HG02970 (cell line): ENCODE results near the gene KIAA2012.

Source experiments
- ATAC-seq: cut with Tn5 transposase; IDR thresholded peaks from one replicate; pipeline ENCODE4 v1.9.1; 2021; ENCODE audit warnings: mild to moderate bottlenecking, moderate library complexity, moderate number of reproducible peaks; ENCODE audit not compliant: unreplicated experiment, low FRiP score

KIAA2012 gene

GRCh38 chr2:202071107-202071506 is 1.9 kb upstream of the KIAA2012 start:
- ATAC-seq, result no peak

- no peak for ATAC-seq
Measured at GRCh38 chr2:202072226-202072625, 829 bp upstream of the KIAA2012 start.

DNA sequence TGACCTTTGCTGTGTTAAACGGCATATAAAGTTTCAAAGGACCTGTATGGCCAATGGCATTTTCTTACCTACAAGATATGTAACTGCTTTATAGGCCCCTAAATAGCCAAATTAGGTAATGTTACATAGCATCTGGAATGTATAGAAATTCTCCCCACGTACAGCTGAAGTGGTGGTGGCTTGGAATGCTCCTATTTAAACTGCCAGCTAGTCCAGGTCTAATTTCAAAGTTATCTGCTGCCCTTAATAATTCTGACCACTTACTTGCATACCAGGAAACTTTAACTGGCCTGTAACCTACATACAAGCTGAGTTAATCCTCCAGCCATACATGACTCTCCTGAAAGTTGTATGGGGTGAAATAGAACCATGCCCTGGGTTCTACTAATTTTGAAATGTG is 1.3 kb downstream of the KIAA2012 start:
- ATAC-seq, result no peak

DNA sequence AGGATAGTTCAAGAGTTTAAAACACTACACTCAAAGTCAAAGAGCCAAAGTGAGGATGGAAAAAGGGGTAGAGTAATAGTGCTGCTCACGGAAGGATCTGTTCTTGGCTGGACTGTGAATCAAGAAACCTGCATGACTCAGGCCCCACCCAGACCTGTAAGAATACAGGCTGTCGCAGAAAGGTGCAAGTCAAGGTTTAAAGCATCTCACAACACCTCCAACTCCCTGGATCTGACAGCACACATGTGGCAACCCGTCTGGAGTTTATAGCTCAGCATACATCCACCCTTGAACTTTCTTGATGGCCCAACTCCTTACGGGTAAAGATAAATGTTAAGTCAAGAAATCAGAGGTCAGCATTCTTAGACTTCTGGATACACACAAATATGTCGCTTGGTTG is 6.3 kb downstream of the KIAA2012 start:
- ATAC-seq, result no peak

- ATAC-seq, result no peak
Measured at GRCh38 chr2:202084265-202084664, 11.2 kb downstream of the KIAA2012 start.

- ATAC-seq, result no peak
Measured at GRCh38 chr2:202088777-202089176, 15.7 kb downstream of the KIAA2012 start.

DNA sequence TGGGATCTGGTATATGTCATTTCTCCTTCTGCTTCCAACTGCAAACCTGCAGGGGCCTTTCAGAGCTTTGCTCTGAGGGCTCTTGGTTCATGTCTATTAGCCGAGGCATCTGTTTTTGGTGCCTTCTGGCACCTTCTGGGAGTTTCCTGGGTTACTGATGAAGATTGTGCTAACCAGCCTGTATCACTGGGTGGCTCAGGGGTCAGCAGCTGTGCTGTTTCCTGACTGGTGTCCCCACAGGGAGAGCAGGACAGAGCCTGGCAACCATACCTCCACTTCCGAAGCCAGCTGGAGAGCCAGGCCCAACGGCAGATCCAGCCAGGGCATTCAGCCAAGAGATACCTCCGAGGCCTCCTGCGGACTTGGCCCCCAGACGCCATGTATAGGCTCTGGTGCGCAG is 17.5 kb downstream of the KIAA2012 start:
- no peak for ATAC-seq

DNA sequence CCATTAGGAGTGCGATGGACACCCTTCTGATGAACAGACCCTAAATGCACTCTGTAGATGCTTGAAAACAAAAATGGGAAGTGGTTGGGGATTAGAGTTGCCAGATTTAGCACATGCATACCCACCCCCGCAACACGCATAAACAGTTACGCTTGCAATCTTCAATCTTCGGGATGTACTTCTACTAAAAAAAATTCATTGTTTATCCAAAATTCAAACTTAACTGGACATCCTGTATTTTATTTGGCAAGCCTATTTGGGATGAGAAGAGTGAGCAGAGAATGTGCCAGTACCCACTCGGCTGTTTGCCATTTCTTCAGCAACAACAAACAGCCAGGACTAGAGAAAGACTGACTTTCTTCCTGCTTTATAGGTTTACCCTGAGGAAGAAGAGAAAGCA is 18.4 kb downstream of the KIAA2012 start:
- no peak for ATAC-seq

DNA sequence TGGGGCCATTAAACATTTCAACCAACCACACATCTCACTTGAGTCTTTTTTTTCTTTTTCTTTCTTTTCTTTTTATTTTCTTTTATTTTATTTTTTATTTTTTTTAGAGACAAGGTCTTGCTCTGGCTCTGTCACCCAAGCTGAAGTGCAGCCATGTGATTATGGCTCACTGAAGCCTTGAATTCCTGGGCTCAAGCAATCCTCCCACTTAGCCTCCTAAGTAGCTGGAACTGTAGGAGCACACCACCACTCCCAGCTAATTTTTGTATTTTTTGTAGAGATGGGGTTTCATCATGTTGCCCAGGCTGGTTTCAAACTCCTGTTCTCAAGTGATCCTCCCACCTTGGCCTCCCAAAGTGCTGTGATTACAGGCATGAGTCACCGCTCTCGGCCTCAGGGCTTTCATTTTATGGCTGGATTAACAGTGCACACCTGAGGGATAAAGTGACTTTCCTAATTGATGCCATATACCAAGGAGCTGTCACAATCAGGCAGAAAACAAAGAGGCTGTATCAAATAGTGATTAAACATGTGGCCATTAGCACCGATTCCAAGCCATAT is 21.5 kb downstream of the KIAA2012 start:
- ATAC-seq, result no peak

GRCh38 chr2:202095235-202095634 is 22.2 kb downstream of the KIAA2012 start:
- no peak for ATAC-seq

- ATAC-seq, result no peak
Measured at GRCh38 chr2:202096736-202097135, 23.7 kb downstream of the KIAA2012 start.

- no peak for ATAC-seq
Measured at GRCh38 chr2:202098291-202098690, 25.2 kb downstream of the KIAA2012 start.

GRCh38 chr2:202099515-202099914 is 26.5 kb downstream of the KIAA2012 start:
- no peak for ATAC-seq

GRCh38 chr2:202100176-202100575 is 27.1 kb downstream of the KIAA2012 start:
- ATAC-seq, result no peak

GRCh38 chr2:202101026-202101579 is 28.0 kb downstream of the KIAA2012 start:
- ATAC-seq, result no peak

- no peak for ATAC-seq
Measured at GRCh38 chr2:202102425-202103000, 29.5 kb downstream of the KIAA2012 start.

- ATAC-seq, result no peak
Measured at GRCh38 chr2:202104286-202104870, 31.3 kb downstream of the KIAA2012 start.

DNA sequence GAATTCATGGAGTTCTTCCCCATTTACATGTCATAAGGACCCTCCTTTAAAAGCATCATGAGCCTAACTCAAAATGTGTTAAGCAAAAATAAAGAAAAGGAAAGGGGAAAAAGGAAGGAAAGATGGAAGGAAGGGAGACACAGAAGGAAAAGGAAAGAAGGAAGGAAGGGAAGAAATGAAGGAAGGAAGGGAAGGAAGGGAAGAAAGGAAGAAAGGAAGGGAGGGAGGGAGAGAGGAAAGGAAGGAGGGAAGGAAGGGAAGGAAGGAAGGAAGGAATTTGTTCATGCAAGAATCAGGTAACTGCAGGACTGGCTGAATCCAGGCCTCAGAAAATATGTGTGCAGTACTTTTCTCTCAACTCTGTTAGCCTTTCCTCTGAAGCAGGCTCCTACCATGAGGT is 32.0 kb downstream of the KIAA2012 start:
- ATAC-seq, result no peak

DNA sequence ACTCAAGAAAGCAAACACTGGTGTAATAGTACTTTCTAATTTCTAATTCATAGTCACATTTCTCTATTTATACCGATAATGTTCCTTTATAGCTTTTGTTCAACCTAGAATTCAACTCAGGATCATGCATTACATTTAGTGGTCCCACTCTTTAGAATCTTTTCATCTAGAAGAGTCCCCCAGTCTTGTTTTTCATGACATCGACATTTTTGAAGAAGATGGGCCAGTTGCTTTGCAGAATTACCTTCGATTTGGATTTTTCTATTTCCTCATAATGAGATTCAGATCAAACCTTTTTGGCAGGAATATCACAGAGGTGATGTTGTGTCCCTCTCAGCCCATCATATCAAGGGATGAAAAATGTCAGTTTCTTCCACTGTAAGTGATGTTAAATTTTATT is 35.3 kb downstream of the KIAA2012 start:
- no peak for ATAC-seq

- no peak for ATAC-seq
Measured at GRCh38 chr2:202109139-202109736, 36.2 kb downstream of the KIAA2012 start.

DNA sequence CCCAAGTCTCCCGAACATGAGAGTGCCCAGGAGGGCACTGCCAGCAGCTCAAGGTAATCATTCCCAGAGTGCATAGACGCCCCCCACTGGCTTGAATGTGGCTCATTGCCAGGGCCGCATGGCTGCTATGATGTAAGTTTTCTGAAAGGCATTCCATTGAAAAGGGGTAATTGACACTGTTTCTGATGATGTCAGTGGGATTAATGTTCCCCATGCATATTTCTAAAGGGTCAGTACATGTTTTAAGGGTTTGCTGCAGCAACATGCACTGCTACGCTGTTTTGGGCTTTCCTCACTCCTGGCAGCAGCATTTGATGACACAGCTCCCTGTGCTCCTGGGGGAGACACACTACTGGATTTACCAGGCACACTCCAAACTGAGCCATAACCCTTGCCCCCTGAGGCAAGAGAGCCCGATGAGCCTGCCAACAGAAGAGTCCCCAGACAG is 36.7 kb downstream of the KIAA2012 start:
- ATAC-seq, result no peak

DNA sequence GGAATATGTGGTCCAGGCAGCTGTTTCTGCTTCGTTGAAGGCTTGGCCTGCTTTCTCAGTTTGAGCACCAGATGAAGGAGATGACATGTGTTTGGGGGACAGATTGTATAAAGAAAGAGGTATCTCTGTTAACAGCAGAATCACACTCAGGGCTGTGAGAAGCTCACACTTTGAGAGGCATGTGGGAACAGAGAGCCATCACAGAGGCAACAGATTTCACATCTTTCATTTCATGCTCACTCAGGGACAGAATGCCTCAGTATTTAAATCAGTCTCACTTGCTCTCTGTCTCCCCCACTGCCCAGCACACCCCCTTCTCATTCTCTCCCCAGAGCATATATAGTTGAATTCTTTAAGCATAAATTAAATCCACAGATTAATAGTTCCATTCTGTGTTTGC is 37.4 kb downstream of the KIAA2012 start:
- no peak for ATAC-seq
